Measurements from ENCODE around the gene CD3E.

The CD3E gene

DNA sequence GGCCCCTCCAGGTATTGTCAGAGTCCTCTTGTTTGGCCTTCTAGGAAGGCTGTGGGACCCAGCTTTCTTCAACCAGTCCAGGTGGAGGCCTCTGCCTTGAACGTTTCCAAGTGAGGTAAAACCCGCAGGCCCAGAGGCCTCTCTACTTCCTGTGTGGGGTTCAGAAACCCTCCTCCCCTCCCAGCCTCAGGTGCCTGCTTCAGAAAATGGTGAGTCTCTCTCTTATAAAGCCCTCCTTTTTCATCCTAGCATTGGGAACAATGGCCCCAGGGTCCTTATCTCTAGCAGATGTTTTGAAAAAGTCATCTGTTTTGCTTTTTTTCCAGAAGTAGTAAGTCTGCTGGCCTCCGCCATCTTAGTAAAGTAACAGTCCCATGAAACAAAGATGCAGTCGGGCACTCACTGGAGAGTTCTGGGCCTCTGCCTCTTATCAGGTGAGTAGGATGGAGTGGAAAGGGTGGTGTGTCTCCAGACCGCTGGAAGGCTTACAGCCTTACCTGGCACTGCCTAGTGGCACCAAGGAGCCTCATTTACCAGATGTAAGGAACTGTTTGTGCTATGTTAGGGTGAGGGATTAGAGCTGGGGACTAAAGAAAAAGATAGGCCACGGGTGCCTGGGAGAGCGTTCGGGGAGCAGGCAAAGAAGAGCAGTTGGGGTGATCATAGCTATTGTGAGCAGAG lies at the start of gene CD3E:
CD3E (plus strand) TSS at position 163 of the 681 bp plus-strand sequence; CDS start at position 386, 223 bp downstream.
- DNase-seq = no peak

DNA sequence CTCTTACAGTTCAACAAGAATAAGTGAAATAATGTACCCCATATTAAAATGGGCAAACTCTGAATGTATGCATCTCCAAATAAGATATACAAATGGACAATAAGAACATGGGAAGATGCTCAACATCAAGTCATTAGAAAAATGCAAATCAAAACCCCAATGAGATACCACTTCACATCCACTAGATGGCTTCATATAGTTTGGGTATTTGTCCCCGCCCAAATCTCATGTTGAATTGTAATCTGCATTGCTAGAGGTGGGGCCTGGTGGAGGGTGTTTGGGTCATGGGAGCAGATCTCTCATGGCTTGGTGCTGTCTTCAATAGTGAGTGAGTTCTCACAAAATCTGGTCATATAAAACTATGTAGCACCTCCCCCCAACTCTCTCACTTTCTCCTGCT lies 46.1 kb upstream of the CD3E start:
- DNase-seq = no peak

DNA sequence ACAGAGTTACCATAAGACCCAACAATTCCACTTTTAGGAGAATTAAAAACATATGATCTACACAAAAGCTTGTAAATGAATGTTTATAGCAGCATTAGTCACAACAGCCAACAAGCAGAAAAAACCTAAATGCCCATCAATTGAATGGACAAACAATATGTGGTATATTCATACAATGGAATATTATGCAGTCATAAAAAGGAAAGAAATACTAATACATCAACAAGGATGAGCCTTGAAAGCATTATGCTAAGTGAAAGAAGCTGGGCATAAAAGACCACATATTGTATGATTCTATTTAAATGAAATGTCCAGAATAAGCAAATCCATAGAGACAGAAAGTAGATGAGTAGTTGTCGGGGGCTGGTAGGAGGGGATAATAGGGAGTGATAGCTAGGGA lies 45.4 kb upstream of the CD3E start:
- no peak for DNase-seq

DNA sequence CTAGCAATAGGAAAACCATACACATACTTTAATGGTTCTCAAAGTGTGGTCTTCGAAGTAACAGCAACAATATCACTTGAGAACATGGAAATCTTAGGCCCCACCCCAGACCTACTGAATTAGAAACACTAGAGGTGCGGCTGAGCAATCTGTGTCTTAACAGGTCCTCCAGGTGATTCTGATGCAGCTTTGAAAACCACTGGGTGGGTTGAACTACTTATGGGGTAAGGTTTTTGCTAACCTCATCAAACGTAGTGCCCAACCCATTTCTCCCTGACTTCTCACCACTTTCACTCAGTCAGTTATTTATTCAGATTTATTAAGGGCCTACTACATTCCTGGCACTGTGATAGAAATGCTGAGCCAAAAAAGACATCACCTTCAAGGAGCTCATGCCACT lies 44.2 kb upstream of the CD3E start:
- DNase-seq = no peak

GRCh38 chr11:118263112-118263511 lies 41.4 kb upstream of the CD3E start:
- no peak for DNase-seq

DNA sequence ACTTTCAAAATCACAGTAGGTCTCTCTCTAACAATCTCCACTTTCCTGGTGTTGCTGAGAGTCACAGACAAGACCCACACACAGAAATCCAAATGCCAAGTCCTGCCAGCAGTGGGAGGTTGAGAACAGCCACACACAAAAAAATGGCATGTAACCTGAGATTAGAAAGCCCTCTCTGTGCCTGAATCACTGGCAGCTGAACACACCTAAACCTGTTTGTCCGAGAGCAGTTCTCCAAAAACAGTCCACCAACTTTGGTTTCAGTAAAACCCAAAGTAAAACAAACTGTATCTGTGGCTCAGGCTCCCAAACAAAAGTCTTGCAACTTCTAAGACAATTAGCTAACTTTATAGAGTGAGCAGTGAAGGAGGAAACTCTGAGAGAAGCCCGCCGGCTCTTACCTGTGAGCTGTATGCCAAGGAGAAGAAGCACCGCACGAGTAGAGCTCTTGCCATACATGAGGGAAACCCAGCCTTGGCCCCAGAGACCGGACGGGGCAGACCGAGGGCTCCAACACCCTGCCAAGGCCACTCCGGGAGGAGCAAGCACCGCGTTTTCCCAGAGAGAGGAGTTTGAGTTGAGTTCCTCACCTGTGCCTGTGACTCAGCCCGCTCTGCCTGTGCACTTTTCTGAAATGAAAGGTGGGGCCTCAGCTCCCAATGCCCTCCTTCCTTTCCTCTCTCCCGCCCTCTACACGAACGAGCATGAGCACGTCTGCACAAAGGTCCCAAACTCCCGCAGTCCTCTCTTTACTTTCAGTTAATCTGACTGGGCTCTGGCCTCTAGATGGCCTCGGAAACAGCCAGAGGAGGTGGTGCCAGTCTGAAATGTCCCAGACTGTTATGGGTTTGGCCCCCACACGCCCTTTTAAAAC lies 40.6 kb upstream of the CD3E start, which contains the start of gene MPZL2:
MPZL2 (minus strand) TSS at position 603 of the 874 bp plus-strand sequence; CDS start at position 459, 144 bp downstream.
- DNase-seq = peak; percentile 27

DNA sequence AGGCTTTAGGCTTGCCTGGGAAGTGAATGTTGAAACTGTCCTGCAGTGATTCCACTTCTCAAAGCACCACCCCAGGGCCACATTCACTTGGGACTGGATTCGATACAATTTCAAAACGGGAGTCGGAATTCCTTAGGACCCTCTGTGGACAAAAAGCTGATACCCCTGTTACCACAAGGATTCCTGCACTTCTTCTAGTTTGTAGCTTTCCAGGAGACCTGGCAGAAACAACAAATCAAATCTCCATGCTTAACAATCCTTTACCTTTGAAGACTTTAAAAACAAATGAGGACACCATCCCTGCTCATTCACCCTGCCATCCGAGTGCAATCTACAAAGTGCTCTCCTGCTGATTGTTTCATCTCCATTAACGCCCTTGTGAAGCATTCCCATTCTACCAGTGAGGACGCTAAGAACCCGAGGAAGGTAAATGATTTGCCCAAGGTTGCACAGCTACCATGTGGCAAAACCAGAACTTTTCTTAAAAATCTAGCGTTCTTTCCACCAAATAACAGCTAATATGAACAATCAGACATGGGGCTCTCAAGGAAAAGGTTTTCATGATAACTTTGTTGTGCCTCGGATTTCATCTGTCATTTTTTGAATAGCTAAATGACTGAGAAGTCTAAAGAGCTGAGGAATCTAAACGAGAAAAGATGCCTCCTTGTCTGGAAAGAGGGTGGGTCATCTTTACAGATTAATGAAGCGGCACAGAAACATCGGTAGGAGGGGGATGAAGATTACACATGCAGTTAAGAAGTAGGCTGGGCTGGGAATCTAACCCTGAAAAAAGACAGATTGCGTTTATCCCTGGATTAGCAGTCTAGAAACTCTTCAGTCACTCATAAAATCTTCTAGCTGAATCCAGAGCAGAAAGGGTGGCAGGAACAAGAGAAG lies 39.7 kb upstream of the CD3E start:
- DNase-seq = no peak

- no peak for DNase-seq
Observed at GRCh38 chr11:118265954-118266353, 38.6 kb upstream of the CD3E start.

DNA sequence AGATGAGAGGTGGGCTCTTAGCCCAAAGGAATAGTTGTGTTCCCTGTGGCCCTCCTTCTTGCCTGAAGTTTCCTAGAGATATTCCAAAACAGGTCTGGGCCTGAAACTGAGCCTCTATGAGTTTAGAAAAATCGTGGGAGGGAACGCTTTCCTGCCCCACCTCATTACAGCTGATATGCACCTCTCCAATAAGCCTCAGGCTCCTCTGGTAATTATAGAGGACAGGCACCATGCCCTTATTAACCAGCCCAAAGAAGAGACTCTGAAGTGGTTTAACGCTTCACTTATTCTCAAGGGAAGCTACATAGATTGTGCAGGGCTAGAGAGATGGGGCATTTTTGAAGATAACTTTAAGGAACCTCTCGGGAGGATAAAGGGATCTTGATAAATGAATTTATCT lies 37.0 kb upstream of the CD3E start:
- no peak for DNase-seq

DNA sequence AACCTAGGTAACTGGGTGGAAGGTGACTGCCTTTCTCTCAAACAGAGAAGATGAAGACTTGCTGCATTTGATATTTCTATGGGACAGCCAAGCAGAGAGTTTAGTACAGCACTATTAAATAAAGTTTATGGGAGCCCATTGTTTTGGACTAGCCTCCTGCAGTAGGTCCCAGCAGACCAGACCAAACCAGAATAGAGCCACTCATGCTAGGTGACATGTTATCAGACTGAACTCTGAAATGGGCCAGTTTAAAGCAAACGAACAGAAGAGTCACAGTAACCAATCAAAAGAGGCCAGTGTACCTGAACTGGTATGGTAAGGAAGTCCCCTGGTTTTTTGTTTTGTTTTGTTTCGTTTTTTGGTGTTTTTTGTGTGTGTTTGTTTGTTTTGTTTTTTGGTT lies 32.5 kb upstream of the CD3E start:
- no peak for DNase-seq

GRCh38 chr11:118274186-118274585 lies 30.3 kb upstream of the CD3E start:
- no peak for DNase-seq

- no peak for DNase-seq
Observed at GRCh38 chr11:118275176-118275575, 29.4 kb upstream of the CD3E start.

- DNase-seq = no peak
Observed at GRCh38 chr11:118276422-118276821, 28.1 kb upstream of the CD3E start.

GRCh38 chr11:118277312-118277711 lies 27.2 kb upstream of the CD3E start:
- no peak for DNase-seq

DNA sequence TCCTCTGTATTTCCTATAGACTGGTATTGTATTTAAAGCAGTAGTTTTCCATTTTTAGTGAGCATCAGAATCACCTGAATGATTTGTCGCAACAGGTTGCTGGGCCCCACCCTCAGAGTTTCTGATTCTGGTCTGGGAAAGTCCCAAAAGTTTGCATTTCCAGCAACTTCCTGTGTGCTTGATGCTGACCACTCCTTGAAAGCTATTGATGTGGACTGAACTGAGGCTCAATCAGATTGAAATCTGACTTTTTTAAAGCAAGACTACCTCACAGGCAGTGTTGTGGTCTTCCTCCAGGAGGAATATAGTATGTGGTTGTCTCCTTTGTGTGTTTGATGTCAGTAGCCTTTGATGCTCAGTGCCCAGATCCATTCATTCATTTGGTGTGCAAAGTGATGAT lies 23.2 kb upstream of the CD3E start:
- no peak for DNase-seq

- DNase-seq = no peak
Observed at GRCh38 chr11:118282606-118283005, 21.9 kb upstream of the CD3E start.

GRCh38 chr11:118283037-118283636 lies 21.4 kb upstream of the CD3E start:
- DNase-seq = no peak

- DNase-seq = no peak
Observed at GRCh38 chr11:118283756-118284350, 20.7 kb upstream of the CD3E start.

GRCh38 chr11:118286545-118286944 lies 18.0 kb upstream of the CD3E start:
- no peak for DNase-seq

GRCh38 chr11:118287006-118287405 lies 17.5 kb upstream of the CD3E start:
- no peak for DNase-seq

DNA sequence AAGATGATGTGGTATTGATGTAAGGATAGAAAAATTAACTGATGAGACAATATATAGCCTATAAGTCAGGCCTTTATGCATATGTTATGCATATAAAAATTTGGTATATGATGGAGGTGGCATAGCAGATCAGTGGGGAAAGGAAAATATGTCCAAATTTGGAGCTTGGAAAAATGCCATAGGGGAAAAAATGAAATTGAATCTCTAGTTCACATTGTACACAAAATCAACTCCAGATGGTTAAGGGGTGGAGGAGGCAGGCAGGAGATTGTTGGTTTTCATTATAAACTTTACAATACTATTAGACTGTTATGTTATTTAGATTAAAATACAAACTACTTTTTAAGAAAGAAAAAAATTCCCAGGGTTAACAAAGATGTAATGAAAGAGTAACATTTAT lies 15.1 kb upstream of the CD3E start:
- no peak for DNase-seq

DNA sequence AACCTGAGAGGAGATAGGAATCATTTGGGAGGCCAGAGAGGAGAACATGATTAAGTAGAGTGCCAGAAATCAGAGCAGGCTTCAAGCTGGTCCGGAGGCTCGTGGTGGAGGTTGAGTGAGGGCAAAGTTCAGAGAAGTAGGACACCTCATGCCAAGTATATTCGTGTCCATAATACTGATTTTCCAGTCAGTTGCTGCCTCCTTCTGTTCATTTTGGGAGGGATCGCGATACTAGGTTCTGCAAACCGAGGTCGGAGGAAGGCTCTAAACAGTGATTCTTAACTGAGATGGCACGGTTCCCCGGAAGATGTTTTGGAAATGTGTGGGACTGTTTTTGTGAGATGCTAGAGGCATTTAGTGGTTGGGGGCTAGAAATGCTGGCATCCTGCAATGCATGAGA lies 13.6 kb upstream of the CD3E start:
- no peak for DNase-seq
